ENCODE results near the gene MROH9.

DNA sequence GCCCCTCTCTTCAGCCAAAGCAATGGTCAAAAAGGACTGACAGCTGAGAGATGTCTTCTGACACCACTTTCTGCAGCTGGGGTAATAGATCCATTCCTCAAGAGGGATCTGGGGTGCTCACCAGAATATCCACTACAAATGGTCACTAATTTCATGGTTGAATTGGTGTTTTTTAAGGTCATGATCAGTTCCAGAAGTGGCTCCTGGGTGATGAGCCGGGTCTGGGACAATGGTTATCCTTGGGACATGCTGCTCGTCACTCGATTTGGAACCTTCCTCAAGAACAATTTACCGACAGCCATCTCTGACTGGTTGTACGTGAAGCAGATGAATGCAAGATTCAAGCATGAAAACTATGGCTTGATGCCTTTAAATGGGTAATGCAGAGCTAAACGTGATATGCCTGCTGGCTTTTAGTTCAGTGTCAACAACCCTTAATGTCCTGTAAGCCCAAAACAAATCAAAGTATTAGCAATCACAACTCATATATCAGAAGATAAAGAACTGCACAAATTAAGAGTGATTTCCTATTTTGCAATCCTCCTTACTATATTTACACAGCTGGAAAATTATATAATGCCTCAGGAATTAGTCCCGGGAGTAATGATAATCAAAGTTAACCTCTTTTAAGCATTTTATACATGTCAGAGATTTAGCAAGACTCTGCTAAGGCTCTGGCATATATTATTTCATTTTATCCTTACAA is 175.4 kb downstream of the MROH9 start:
- no peak for TF ChIP-seq POLR2AphosphoS5 (IDR thresholded peaks at IDR 0.05; ENCODE audit: low read depth, low read length)
- no peak for TF ChIP-seq TAF1 (IDR thresholded peaks at IDR 0.05; ENCODE audit: borderline replicate concordance, insufficient read depth, low read length)
- TF ChIP-seq, protein P1, sequence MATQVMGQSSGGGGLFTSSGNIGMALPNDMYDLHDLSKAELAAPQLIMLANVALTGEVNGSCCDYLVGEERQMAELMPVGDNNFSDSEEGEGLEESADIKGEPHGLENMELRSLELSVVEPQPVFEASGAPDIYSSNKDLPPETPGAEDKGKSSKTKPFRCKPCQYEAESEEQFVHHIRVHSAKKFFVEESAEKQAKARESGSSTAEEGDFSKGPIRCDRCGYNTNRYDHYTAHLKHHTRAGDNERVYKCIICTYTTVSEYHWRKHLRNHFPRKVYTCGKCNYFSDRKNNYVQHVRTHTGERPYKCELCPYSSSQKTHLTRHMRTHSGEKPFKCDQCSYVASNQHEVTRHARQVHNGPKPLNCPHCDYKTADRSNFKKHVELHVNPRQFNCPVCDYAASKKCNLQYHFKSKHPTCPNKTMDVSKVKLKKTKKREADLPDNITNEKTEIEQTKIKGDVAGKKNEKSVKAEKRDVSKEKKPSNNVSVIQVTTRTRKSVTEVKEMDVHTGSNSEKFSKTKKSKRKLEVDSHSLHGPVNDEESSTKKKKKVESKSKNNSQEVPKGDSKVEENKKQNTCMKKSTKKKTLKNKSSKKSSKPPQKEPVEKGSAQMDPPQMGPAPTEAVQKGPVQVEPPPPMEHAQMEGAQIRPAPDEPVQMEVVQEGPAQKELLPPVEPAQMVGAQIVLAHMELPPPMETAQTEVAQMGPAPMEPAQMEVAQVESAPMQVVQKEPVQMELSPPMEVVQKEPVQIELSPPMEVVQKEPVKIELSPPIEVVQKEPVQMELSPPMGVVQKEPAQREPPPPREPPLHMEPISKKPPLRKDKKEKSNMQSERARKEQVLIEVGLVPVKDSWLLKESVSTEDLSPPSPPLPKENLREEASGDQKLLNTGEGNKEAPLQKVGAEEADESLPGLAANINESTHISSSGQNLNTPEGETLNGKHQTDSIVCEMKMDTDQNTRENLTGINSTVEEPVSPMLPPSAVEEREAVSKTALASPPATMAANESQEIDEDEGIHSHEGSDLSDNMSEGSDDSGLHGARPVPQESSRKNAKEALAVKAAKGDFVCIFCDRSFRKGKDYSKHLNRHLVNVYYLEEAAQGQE (IDR thresholded peaks at IDR 0.05; ENCODE audit: insufficient read depth in 1 of 2, low read depth in 2 of 2, low read length in 2 of 2), result no peak
- no peak for TF ChIP-seq SIN3A (IDR thresholded peaks at IDR 0.05; ENCODE audit: borderline replicate concordance, insufficient read depth, low read length)
- TF ChIP-seq FOXP2 (optimal IDR thresholded peaks at IDR 0.05; ENCODE audit: borderline replicate concordance, extremely low read depth, extremely low read length, insufficient read depth), result no peak
